HEK293T (cell line): ENCODE measurements around the gene SLC24A4.

Experiments used
- CTCF ChIA-PET: fragments of 350-600 bp; formaldehyde crosslinking; extraction: SDS; loops from one replicate; lab custom pipeline; 2021; ENCODE audit warnings: antibody characterized with exemption, inconsistent platforms; lab: Yijun Ruan, JAX
- POLR2A ChIA-PET: fragments of 350-600 bp; formaldehyde crosslinking; extraction: SDS; loops from one replicate; lab custom pipeline; 2020; ENCODE audit warnings: antibody characterized with exemption, inconsistent platforms; lab: Yijun Ruan, JAX
- DNase-seq: peaks from one replicate; pipeline ENCODE4 v3.0.0; 2012; ENCODE audit warnings: mixed read lengths; ENCODE audit errors: extremely low spot score
- ARNT ChIP-seq: fragments of 450-650 bp; IDR thresholded peaks from 2 replicates; pipeline ENCODE4 v1.6.1; 2017; ENCODE audit warnings: mild to moderate bottlenecking
- BHLHE40 ChIP-seq: fragments of 450-650 bp; IDR thresholded peaks from 2 replicates; pipeline ENCODE4 v1.6.1; 2016; ENCODE audit warnings: mild to moderate bottlenecking, moderate library complexity, borderline replicate concordance
- CTBP1 ChIP-seq: fragments of 450-650 bp; IDR thresholded peaks from 2 replicates; pipeline ENCODE4 v1.6.1; 2016; ENCODE audit warnings: borderline replicate concordance
- ELF4 ChIP-seq: fragments of 450-650 bp; IDR thresholded peaks from 2 replicates; pipeline ENCODE4 v1.6.1; 2017; ENCODE audit warnings: antibody characterized with exemption
- FOXA1 ChIP-seq: fragments of 450-650 bp; IDR thresholded peaks from 2 replicates; pipeline ENCODE4 v1.6.1; 2016; ENCODE audit warnings: mild to moderate bottlenecking
- FOXK2 ChIP-seq: fragments of 450-650 bp; IDR thresholded peaks from 2 replicates; pipeline ENCODE4 v1.6.1; 2016; ENCODE audit warnings: mild to moderate bottlenecking
- FOXM1 ChIP-seq: fragments of 450-650 bp; IDR thresholded peaks from 2 replicates; pipeline ENCODE4 v1.6.1; 2017; ENCODE audit warnings: mild to moderate bottlenecking, borderline replicate concordance
- HDGF ChIP-seq: fragments of 450-650 bp; IDR thresholded peaks from 2 replicates; pipeline ENCODE4 v1.6.1; 2017; ENCODE audit warnings: antibody characterized with exemption, borderline replicate concordance
- L3MBTL2 ChIP-seq: fragments of 450-650 bp; conservative IDR thresholded peaks from 2 replicates; pipeline ENCODE4 v1.6.1; 2016; ENCODE audit warnings: mild to moderate bottlenecking
- LEF1 ChIP-seq: fragments of 450-650 bp; IDR thresholded peaks from 2 replicates; pipeline ENCODE4 v1.6.1; 2017; ENCODE audit warnings: mild to moderate bottlenecking, borderline replicate concordance
- NFRKB ChIP-seq: fragments of 450-650 bp; IDR thresholded peaks from 2 replicates; pipeline ENCODE4 v1.6.1; 2016; ENCODE audit warnings: mild to moderate bottlenecking, moderate library complexity
- PKNOX1 ChIP-seq: fragments of 450-650 bp; IDR thresholded peaks from 2 replicates; pipeline ENCODE4 v1.6.1; 2016
- SP1 ChIP-seq: fragments of 450-650 bp; IDR thresholded peaks from 2 replicates; pipeline ENCODE4 v1.6.1; 2017
- SUZ12 ChIP-seq: fragments of 450-650 bp; IDR thresholded peaks from 2 replicates; pipeline ENCODE4 v1.6.1; 2016; ENCODE audit warnings: mild to moderate bottlenecking
- TARDBP ChIP-seq: fragments of 450-650 bp; IDR thresholded peaks from 2 replicates; pipeline ENCODE4 v1.6.1; 2016
- ZNF384 ChIP-seq: fragments of 450-650 bp; IDR thresholded peaks from 2 replicates; pipeline ENCODE4 v1.6.1; 2016

SLC24A4 gene

DNA sequence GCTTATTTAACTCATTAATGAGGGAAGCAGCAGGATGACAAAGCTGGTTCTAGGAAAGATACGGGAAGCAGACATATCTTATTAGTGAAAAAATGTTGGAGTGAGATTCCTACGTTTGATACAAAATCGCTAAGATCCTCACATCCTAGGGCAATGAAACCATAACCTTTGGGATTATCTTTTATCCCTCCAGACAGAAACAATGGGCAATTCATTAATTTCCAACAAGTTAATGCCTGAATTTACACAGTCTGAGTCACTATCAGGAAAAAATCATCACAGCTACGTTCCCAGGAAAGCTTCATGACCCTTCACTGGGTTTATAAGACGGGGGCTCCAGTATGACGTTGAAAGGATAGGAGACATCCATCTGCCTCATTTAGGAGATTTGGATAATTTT is 45.0 kb downstream of the SLC24A4 start:
- TF ChIP-seq CTBP1: no peak
- TF ChIP-seq SUZ12: no peak
- no peak for TF ChIP-seq SP1
- TF ChIP-seq FOXK2: no peak
- no peak for TF ChIP-seq ELF4
- TF ChIP-seq L3MBTL2: no peak
- no peak for TF ChIP-seq HDGF
- TF ChIP-seq ZNF384: no peak
- TF ChIP-seq FOXA1: no peak
- TF ChIP-seq LEF1: no peak
- TF ChIP-seq PKNOX1: no peak
- TF ChIP-seq NFRKB: no peak
- DNase-seq: no peak
- POLR2A ChIA-PET: no interaction called here
- CTCF ChIA-PET: interaction anchor here (0.9 kb wide), 1 partner anchor 14 kb away, joined by 3 read pairs; no protein-coding TSS in a partner anchor

GRCh38 chr14:92369097-92369496 is 46.1 kb downstream of the SLC24A4 start:
- CTCF ChIA-PET: no interaction called here
- POLR2A ChIA-PET: no interaction called here
- DNase-seq: no peak
- TF ChIP-seq SP1 (no peak), CTBP1 (no peak), ARNT (no peak), PKNOX1 (no peak), NFRKB (no peak), TARDBP (no peak), BHLHE40 (no peak), FOXM1 (no peak), HDGF (no peak), LEF1 (no peak), FOXA1 (no peak), ELF4 (no peak), SUZ12 (no peak), ZNF384 (no peak), FOXK2 (no peak), L3MBTL2 (no peak)

DNA sequence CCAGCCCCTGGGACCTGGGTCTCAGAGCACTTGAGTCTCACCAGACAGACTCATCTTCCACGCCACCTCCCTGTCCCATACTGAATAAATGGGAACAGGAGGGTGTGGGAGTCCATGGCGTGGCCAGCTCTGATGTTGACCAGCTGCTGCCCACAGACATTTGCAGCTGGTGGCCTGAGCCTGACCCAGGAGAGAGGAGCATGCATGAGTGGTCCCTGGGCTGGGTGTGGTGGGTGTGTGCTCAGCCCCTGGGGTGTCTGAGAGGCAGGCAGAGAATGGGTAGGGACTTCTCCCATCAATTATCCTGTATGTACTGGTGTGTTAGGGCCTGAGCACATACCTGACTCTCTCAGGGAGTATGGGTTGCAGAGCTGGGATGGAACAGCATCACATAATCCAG is 49.3 kb downstream of the SLC24A4 start:
- ChIA-PET POLR2A (no interaction called here), CTCF (interaction anchor here (1.3 kb wide), 1 partner anchor 20 kb away, joined by 3 read pairs; no protein-coding TSS in a partner anchor)
- DNase-seq: no peak
- TF ChIP-seq BHLHE40 (no peak), SP1 (no peak), TARDBP (no peak), CTBP1 (no peak), SUZ12 (no peak), LEF1 (no peak), FOXA1 (no peak), PKNOX1 (no peak), L3MBTL2 (no peak)

GRCh38 chr14:92373336-92373735 is 50.4 kb downstream of the SLC24A4 start:
- ChIA-PET POLR2A (no interaction called here), CTCF (interaction anchor here (1.3 kb wide), 1 partner anchor 21 kb away, joined by 3 read pairs; no protein-coding TSS in a partner anchor)
- TF ChIP-seq FOXA1: no peak
- TF ChIP-seq TARDBP: no peak
- TF ChIP-seq FOXK2: no peak
- TF ChIP-seq PKNOX1: no peak
- no peak for TF ChIP-seq CTBP1
- no peak for TF ChIP-seq BHLHE40
- TF ChIP-seq HDGF: no peak
- TF ChIP-seq FOXM1: no peak
- TF ChIP-seq LEF1: no peak
- no peak for TF ChIP-seq NFRKB
- TF ChIP-seq SP1: no peak
- no peak for TF ChIP-seq SUZ12
- TF ChIP-seq ARNT: no peak
- TF ChIP-seq ZNF384: no peak
- TF ChIP-seq ELF4: no peak
- TF ChIP-seq L3MBTL2: no peak
- no peak for DNase-seq

DNA sequence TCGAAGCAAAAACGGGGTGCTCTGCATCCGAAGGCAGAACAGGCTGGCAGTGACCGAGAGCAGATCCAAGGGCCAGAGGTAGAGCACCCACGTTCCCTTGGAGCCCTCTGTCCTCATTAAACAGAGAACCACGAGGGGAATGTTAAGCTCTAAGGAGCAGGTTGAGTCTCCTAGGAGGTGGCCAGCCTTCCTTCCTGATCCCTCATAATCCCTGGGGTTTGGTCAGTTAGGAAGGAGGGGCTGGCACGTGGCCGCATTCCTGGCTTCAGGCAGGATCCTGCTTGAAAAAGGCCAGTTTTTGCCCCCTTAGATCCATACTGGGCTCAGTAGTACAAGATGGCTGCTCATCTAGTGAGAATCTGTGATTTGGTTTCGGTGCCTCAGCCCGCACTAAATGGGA is 57.2 kb downstream of the SLC24A4 start:
- DNase-seq: no peak
- TF ChIP-seq FOXM1: no peak
- no peak for TF ChIP-seq SUZ12
- TF ChIP-seq PKNOX1: no peak
- no peak for TF ChIP-seq L3MBTL2
- no peak for TF ChIP-seq ZNF384
- TF ChIP-seq ARNT: no peak
- no peak for TF ChIP-seq ELF4
- TF ChIP-seq BHLHE40: no peak
- TF ChIP-seq SP1: no peak
- no peak for TF ChIP-seq HDGF
- TF ChIP-seq TARDBP: no peak
- POLR2A ChIA-PET: no interaction called here
- CTCF ChIA-PET: no interaction called here

DNA sequence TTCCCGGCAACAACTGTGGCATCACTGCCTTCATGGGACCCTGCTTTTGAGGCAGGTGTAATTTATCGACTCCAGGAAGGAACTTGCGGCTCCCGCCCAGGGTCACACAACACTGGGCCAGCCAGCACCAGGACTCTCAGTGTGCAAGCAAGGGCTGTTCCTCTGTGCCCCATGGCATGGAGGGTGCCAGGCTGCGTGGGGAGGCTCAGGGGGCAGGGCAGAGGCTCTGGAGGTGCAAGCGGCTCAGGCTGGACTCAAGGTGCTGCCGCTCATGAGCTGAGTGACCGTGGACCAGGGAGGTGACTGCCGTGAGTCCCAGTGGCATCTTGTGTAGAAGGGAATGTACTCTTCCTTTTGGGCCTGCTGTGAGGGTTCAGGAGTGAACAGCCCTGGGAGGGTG is 57.6 kb downstream of the SLC24A4 start:
- ChIA-PET CTCF (no interaction called here), POLR2A (no interaction called here)
- TF ChIP-seq SP1 (no peak), ARNT (no peak), NFRKB (no peak), BHLHE40 (no peak), SUZ12 (no peak), FOXA1 (no peak), HDGF (no peak)
- DNase-seq: no peak
